ENCODE measurements around the gene HSD17B3.

DNA sequence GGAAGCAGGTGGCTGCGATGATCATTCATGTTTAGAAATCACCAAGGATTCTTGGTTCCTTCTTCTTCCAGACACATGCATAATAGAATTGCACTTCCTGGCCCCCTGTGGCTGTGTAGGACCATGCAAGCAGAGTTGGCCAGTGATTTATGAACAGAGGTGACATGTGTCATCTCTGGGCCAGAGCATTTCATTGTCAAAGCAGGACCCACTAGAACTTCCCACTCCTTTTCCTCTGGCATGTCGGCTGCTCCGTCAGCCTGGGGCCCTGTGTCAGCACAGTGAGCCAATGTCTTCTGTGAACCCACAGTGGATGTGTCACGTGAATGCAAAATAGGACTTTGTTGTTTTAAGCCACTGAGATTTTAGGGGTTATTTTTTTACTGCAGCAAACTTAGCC, 59.2 kb downstream of the HSD17B3 start:
- TF ChIP-seq, protein P1, sequence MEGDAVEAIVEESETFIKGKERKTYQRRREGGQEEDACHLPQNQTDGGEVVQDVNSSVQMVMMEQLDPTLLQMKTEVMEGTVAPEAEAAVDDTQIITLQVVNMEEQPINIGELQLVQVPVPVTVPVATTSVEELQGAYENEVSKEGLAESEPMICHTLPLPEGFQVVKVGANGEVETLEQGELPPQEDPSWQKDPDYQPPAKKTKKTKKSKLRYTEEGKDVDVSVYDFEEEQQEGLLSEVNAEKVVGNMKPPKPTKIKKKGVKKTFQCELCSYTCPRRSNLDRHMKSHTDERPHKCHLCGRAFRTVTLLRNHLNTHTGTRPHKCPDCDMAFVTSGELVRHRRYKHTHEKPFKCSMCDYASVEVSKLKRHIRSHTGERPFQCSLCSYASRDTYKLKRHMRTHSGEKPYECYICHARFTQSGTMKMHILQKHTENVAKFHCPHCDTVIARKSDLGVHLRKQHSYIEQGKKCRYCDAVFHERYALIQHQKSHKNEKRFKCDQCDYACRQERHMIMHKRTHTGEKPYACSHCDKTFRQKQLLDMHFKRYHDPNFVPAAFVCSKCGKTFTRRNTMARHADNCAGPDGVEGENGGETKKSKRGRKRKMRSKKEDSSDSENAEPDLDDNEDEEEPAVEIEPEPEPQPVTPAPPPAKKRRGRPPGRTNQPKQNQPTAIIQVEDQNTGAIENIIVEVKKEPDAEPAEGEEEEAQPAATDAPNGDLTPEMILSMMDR (optimal IDR thresholded peaks at IDR 0.05 in 1 of 3, IDR thresholded peaks at IDR 0.05 in 1 of 3, conservative IDR thresholded peaks at IDR 0.05 in 1 of 3; ENCODE audit: extremely low read depth in 1 of 3, insufficient read depth in 2 of 3, low read length in 3 of 3) = no peak
- no peak for TF ChIP-seq EZH2 (IDR thresholded peaks at IDR 0.05; ENCODE audit: low read length)
